Common myeloid progenitor, CD34-positive (primary cell): ENCODE measurements around the gene SLC25A22.

Experiments
- CTCF ChIA-PET: fragments of 350-600 bp; sonication (Branson Sonifier 250); formaldehyde crosslinking; loops from one replicate; lab custom pipeline; 2021; ENCODE audit warnings: antibody characterized with exemption; lab: Charles Lee
- POLR2A ChIA-PET: fragments of 350-600 bp; sonication (Branson Sonifier 250); formaldehyde crosslinking; loops from one replicate; lab custom pipeline; 2021; ENCODE audit warnings: antibody characterized with exemption; lab: Charles Lee
- DNase-seq, 3 donors: peaks; one replicate each; pipeline versions ENCODE4 v3.0.0 to v3.0.0-alpha.2; 2013
- H3K27ac ChIP-seq, 2 experiments: 1 replicate in 1 of 2; 2 replicates in 1 of 2; pipeline ENCODE4 v1.7.0; 2013; ENCODE audit warnings: inconsistent platforms in 2 of 2, low read length in 2 of 2, mild to moderate bottlenecking in 2 of 2, low read depth in 1 of 2, moderate library complexity in 1 of 2; ENCODE audit not compliant: severe bottlenecking in 2 of 2, insufficient read depth in 1 of 2, poor library complexity in 1 of 2
- H3K27me3 ChIP-seq, 5 experiments: replicated peaks in 2 of 5; 1 replicate in 3 of 5; 2 replicates in 2 of 5; pipeline versions ENCODE4 v1.6.1 to v1.7.0; 2013; ENCODE audit warnings: low read length in 4 of 5, mild to moderate bottlenecking in 2 of 5, moderate library complexity in 2 of 5, inconsistent platforms in 1 of 5; ENCODE audit not compliant: insufficient read depth in 5 of 5, control insufficient read depth in 4 of 5
- H3K36me3 ChIP-seq, 4 experiments: 1 replicate in 2 of 4; 2 replicates in 2 of 4; pipeline versions ENCODE4 v1.6.1 to v1.7.0; 2013; ENCODE audit warnings: low read length in 3 of 4, control low read depth in 1 of 4, mild to moderate bottlenecking in 1 of 4; ENCODE audit not compliant: control insufficient read depth in 4 of 4, insufficient read depth in 4 of 4
- H3K4me1 ChIP-seq, 4 experiments: 1 replicate in 3 of 4; 2 replicates in 1 of 4; pipeline versions ENCODE4 v1.6.1 to v1.7.1; 2013; ENCODE audit warnings: low read length in 3 of 4, mild to moderate bottlenecking in 3 of 4, control low read depth in 1 of 4, inconsistent platforms in 1 of 4, moderate library complexity in 1 of 4; ENCODE audit not compliant: control insufficient read depth in 4 of 4, insufficient read depth in 4 of 4; ENCODE audit errors: control extremely low read depth in 1 of 4
- H3K4me3 ChIP-seq, 7 experiments: 1 replicate in 4 of 7; 2 replicates in 3 of 7; pipeline versions ENCODE4 v1.5.1 to v1.7.0; 2013; ENCODE audit warnings: mild to moderate bottlenecking in 7 of 7, low read length in 6 of 7, moderate library complexity in 6 of 7, inconsistent platforms in 2 of 7, low read depth in 2 of 7, control low read depth in 1 of 7; ENCODE audit not compliant: insufficient read depth in 4 of 7, control insufficient read depth in 1 of 7; ENCODE audit errors: extremely low read depth in 1 of 7
- H3K9me3 ChIP-seq, 5 experiments: 1 replicate in 4 of 5; 2 replicates in 1 of 5; pipeline versions ENCODE4 v1.6.1 to v1.7.1; 2013; ENCODE audit warnings: low read length in 4 of 5, mild to moderate bottlenecking in 2 of 5, inconsistent platforms in 1 of 5, low read depth in 1 of 5, moderate library complexity in 1 of 5; ENCODE audit not compliant: control insufficient read depth in 4 of 5, insufficient read depth in 2 of 5; ENCODE audit errors: control extremely low read depth in 1 of 5
- WGBS: methylation state at CpG from one replicate; pipeline ENCODE4 v1.1.5; 2013; ENCODE audit not compliant: insufficient coverage; 5-methylcytosine and 5-hydroxymethylcytosine counted together

SLC25A22 gene

DNA sequence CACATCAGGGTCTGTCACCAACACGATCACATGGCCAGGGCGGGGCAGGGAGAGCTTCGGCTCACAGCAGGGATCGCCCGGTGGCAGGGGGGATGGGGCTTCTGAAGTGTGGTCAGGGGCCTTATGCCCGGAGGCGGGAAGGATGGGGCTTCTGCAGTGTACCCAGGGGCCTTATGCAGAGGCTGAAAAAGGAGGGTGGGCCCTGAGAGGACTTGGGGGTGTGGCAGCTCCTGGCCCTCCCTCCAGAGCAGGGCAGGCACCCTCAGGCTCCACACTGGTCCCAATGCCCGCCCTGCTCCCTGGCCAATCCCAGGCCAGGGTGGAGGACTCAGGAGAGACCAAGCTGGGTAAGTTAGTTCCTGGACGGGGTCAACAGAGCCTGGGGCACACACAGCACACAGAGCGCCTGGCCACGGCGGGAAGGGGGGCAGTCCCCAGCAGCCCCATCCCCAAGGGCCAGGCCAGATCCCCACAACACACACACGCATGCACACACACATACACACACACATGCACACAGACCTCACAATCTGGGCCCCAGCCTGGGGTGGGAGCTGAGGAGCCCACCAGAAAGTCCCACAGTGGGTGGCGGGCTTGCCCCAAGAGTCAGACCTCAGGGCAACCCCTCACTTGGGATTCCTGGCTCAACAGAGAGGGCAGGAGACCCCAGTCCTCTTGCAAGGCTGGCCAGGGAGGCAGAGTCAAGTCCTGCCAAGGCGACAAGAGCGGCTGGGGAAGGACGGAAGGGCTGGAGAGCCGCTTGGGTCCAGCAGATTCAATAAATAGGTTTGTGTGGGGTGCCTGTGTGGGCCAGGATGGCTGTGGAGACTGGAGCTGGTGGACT lies 7.1 kb downstream of the SLC25A22 start:
- ChIA-PET CTCF (interaction anchor here (1.0 kb wide), 1 partner anchor 32 kb away, joined by 6 read pairs; no protein-coding TSS in a partner anchor), POLR2A (no interaction called here)

DNA sequence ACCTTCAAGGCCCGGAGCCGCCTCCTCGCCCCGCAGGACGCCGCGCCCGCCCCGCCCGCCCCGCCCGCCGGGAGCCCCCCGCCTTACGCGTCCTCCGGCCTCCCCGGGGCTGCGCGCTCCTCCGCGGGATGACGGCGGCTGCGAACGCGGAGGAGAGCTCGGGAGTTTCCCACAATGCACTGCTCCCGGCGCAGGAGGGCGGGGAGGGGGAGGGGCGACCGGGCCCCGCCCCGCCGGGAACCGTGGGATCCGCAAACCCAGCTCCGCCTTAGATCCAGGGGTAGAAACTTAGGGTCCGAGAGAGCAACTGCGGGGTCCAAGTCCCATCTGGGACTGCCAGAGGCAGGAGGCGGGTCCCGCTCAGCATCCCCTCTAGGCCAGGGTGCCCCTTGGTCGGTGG lies 8.1 kb downstream of the SLC25A22 start, which contains the start of gene CEND1:
Gene CEND1, minus strand, starts transcription at position 148 of the 400 bp plus-strand sequence. CDS start 1,514 bp downstream, outside the sequence.
- peak in 2 of 3 donors; percentile 25 to 26 for DNase-seq
- Histone ChIP-seq H3K36me3 (peaks cover 4 to 34% (median 20%) of the 10 kb centered on the region in 4 experiments), H3K27me3 (peaks cover 0 to 30% (median 9%) of the 10 kb centered on the region in 5 experiments), H3K4me3 (no peak within 1 kb of the TSS), H3K27ac (no peak within 1 kb of the TSS), H3K4me1 (peaks cover 0 to 10% (median 7%) of the 10 kb centered on the region in 4 experiments), H3K9me3 (no peaks in the 10 kb centered on the region)
- ChIA-PET POLR2A (no interaction called here), CTCF (no interaction called here)
- WGBS = 8% methylated on average over 29 of the region's 44 CpGs

More for the DNA sequence above, 7.1 kb downstream of the SLC25A22 start:
- H3K4me3 ChIP-seq = no peak overlapping the region
- peaks cover 4 to 34% (median 20%) of the 10 kb centered on the region in 4 experiments for H3K36me3 ChIP-seq
- DNase-seq = no peak
- peaks cover 0 to 20% (median 15%) of the 10 kb centered on the region in 4 experiments for H3K4me1 ChIP-seq
- peaks cover 0 to 30% (median 9%) of the 10 kb centered on the region in 5 experiments for H3K27me3 ChIP-seq
- no peaks in the 10 kb centered on the region for H3K9me3 ChIP-seq
- no peak overlapping the region for H3K27ac ChIP-seq
- 88% methylated on average over 13 of the region's 18 CpGs for WGBS

DNA sequence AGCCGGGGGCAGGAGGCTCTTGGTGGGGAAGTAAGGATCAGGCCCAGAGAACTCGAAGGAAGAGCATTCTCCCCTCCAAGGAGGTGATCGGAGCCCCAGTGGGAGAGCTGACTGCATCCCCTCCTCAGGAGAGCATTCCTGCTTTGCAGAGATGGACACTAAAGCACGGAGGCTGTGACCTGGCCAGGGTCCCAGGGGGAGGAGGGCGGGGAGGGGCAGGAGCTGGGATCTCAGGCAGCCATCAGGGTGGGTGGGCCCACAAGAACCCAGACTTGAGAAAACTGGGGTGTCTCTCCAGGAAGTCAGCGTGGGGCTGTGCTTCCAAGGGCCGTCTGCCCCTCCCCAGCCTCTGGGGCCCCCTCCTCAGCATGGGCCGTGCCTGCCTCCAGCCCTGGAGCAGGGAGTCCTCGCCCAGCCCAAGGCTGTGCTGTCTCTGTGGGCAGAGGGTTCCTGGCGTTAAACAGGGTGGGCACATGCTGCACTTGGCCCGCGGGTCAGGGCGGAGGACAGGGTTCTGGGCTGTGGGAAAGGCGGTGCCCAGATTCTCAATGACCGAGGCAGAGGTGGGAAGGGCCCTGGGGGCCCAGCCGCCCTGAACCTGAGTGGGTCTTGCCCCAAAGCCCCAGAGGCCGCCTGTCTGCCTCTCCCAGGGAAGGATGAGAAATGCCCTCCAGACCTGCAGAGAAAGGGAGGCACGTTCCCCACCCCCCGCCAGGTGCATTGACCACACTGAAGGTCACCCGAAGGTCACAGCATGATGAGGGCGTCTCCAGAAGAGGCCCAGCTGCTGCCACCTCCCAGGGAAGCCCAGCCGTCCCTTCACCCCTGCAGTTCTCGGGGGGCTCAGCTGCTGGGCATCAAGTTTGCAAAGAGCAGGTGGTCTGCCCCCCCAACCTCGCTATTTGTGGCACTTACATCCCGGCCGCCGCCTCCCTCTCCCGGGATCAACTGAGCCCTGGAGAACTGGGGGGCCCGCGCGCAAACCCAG lies 8.8 kb downstream of the SLC25A22 start:
- DNase-seq = no peak
- Histone ChIP-seq H3K9me3 (no peaks in the 10 kb centered on the region), H3K27ac (no peak overlapping the region), H3K4me1 (peaks cover 0 to 10% (median 7%) of the 10 kb centered on the region in 4 experiments), H3K36me3 (peaks cover 4 to 28% (median 17%) of the 10 kb centered on the region in 4 experiments), H3K4me3 (no peak overlapping the region), H3K27me3 (peaks cover 0 to 30% (median 9%) of the 10 kb centered on the region in 5 experiments)
- ChIA-PET CTCF (no interaction called here), POLR2A (no interaction called here)
- WGBS = 59% methylated on average over 24 of the region's 31 CpGs

DNA sequence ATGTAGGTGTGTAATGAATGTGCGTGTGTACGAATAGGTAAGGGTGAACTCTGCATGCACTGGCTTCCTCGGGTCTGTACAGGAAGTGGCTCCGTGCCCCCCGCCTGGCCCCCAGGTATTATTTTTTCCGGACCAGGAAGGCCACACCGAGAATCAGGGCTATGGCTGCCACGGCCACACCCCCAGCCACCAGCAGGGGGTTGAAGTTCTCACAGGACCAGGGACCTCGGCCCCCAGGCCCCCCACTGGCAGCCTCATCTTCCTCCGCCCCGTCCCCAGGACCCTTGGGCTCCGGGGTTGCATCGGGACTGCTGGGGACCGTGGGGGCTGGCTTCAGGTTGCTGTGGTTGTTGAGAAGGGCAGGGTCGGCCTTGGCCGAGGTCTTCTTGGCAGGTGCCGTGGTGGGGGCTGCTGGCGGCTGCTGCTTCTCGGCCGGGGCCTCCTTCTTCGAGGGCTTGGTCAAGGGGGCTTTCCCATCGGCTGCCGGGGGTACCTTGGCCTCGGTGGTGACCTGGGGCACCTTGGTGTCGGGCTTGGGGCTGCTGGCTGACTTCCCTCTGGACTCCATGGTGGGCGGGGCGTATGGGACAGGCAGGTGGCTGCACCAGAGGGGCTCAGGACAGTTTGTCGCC lies 10.0 kb downstream of the SLC25A22 start:
- no peak overlapping the region for H3K27ac ChIP-seq
- H3K9me3 ChIP-seq = no peaks in the 10 kb centered on the region
- DNase-seq = peak in 1 of 3 donors; percentile 22
- WGBS = 68% methylated on average over 18 of the region's 28 CpGs
- H3K27me3 ChIP-seq = peaks cover 0 to 30% (median 9%) of the 10 kb centered on the region in 5 experiments
- ChIA-PET CTCF (no interaction called here), POLR2A (no interaction called here)
- H3K36me3 ChIP-seq = peaks cover 0 to 20% (median 11%) of the 10 kb centered on the region in 4 experiments
- peaks cover 0 to 12% (median 7%) of the 10 kb centered on the region in 4 experiments for H3K4me1 ChIP-seq
- H3K4me3 ChIP-seq = peak overlapping the region in 1 of 7 experiments; percentile 42

DNA sequence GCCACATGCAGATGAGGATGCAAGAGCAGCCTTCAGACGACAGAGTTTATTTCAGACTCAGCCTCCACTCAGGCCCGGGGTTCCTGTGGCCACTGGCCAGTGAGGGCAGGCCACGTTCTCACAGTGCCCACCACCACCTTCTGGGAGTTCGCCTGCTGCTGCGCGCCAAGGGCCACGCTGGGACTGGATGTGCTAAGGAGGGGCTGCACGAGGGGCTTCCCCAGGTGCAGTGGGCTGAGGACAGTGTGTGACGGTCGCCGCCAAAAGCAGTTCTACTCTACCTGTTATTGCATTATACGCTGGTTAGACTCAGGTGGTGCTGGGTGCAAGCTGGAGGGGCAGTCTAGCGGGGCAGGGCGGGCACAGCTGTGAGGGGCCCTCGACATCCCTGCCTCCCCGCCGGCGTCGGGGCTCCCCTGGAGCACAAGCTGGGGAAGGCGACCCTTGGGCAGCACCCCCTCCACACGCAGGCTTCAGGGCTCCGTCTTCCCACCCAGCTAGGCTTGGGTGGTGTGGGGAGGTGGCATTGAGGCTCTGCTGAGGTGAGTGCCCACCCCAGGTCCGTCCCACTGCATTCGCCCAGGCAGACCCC lies 10.9 kb downstream of the SLC25A22 start:
- H3K27ac ChIP-seq = no peak overlapping the region
- POLR2A ChIA-PET = no interaction called here
- 96% methylated on average over 20 of the region's 24 CpGs for WGBS
- H3K9me3 ChIP-seq = no peaks in the 10 kb centered on the region
- H3K36me3 ChIP-seq = peaks cover 0 to 12% (median 6%) of the 10 kb centered on the region in 4 experiments
- no peak overlapping the region for H3K4me3 ChIP-seq
- H3K27me3 ChIP-seq = peaks cover 0 to 30% (median 9%) of the 10 kb centered on the region in 5 experiments
- H3K4me1 ChIP-seq = peaks cover 0 to 12% (median 7%) of the 10 kb centered on the region in 4 experiments
- CTCF ChIA-PET = interaction anchor here (1.1 to 1.7 kb wide), 2 partner anchors 10 to 11 kb away, joined by 3 to 5 read pairs; no protein-coding TSS in a partner anchor
- DNase-seq = no peak
